Tibial nerve (tissue), 4 donors: Measurements from ENCODE around the gene BCAR1. TPM values are rescaled to one million over a fixed set of nuclear protein-coding genes. Genes with fewer than 3 reads are reported as not detected.

Experiments used
- DNase-seq, 2 donors: peaks; one replicate each; pipeline ENCODE4 v3.0.0-alpha.2; 2019; ENCODE audit warnings: low spot score in 2 of 2
- H3K27ac ChIP-seq, 4 donors: fragments of 200-600 bp; sonication (generic) in 3 of 4; one replicate each; pipeline ENCODE4 v1.5.1; 2017 to 2019; ENCODE audit warnings: mild to moderate bottlenecking in 1 of 4
- H3K27me3 ChIP-seq, 2 donors: fragments of 200-600 bp; sonication (generic) in 1 of 2; one replicate each; pipeline versions ENCODE4 v1.5.1 to v1.6.0; 2017 to 2019
- H3K36me3 ChIP-seq, 3 donors: fragments of 200-600 bp; sonication (generic); one replicate each; pipeline ENCODE4 v1.5.1; 2018 to 2019
- H3K4me1 ChIP-seq, 4 donors: fragments of 200-600 bp; sonication (generic) in 3 of 4; one replicate each; pipeline ENCODE4 v1.5.1; 2017 to 2019
- H3K4me3 ChIP-seq, 4 donors: fragments of 200-600 bp; sonication (generic) in 3 of 4; one replicate each; pipeline ENCODE4 v1.5.1; 2017 to 2019; ENCODE audit warnings: mild to moderate bottlenecking in 1 of 4, moderate library complexity in 1 of 4
- H3K9me3 ChIP-seq, 4 donors: fragments of 200-600 bp; sonication (generic) in 3 of 4; one replicate each; pipeline ENCODE4 v1.5.1; 2017 to 2019
- CTCF ChIP-seq, 5 experiments: fragments of 200-600 bp in 3 of 5; fragments of 450-650 bp in 2 of 5; sonication (generic) in 3 of 5; IDR thresholded peaks; one replicate each; pipeline ENCODE4 v1.5.1; 2016 to 2019; ENCODE audit warnings: antibody characterized with exemption in 5 of 5, mild to moderate bottlenecking in 3 of 5, moderate library complexity in 2 of 5
- EP300 ChIP-seq, 2 donors: sonication (generic); formaldehyde crosslinking; IDR thresholded peaks; one replicate each; pipeline ENCODE4 v1.6.1; 2017; ENCODE audit warnings: antibody characterized with exemption in 2 of 2, mild to moderate bottlenecking in 1 of 2
- POLR2A ChIP-seq, 2 donors: fragments of 450-650 bp; IDR thresholded peaks; one replicate each; pipeline ENCODE4 v1.6.1; 2017; ENCODE audit warnings: antibody characterized with exemption in 2 of 2, mild to moderate bottlenecking in 2 of 2, moderate library complexity in 2 of 2
- WGBS, 2 donors: methylation state at CpG; one replicate each; pipeline ENCODE4 v1.1.5; 2018; 5-methylcytosine and 5-hydroxymethylcytosine counted together
- total RNA-seq, 4 donors: library from RNA; depleted of rRNA; stranded (reverse); fragments of >200 nt; gene quantifications; one replicate each; pipeline ENCODE4 v1.1.0, GENCODE V29; 2016

Gene BCAR1
- total RNA-seq, 4 donors from 2014 or later, result 41.0 to 57.3 (median 42.9) TPM

- no peaks in the 10 kb centered on the region for H3K9me3 ChIP-seq
- TF ChIP-seq EP300 (IDR thresholded peaks at IDR 0.05) (no peak), CTCF (IDR thresholded peaks at IDR 0.05) (no peak), POLR2A (IDR thresholded peaks at IDR 0.05) (no peak)
- H3K27ac ChIP-seq, result peak overlapping the region; percentile 38 to 97 (median 71)
- H3K36me3 ChIP-seq, result no peaks in the 10 kb centered on the region
- no peak for DNase-seq
- no peaks in the 10 kb centered on the region for H3K27me3 ChIP-seq
- WGBS, 2 donors, result 20 to 29% methylated on average over 13 of the region's 14 CpGs
- H3K4me3 ChIP-seq, result no peak overlapping the region
- peaks cover 0 to 83% (median 58%) of the 10 kb centered on the region in 4 donors for H3K4me1 ChIP-seq
Observed at GRCh38 chr16:75256696-75257343, 5.4 kb upstream of the BCAR1 start.

GRCh38 chr16:75256059-75256571 lies 4.7 kb upstream of the BCAR1 start:
- no peaks in the 10 kb centered on the region for H3K9me3 ChIP-seq
- no peak for DNase-seq
- no peak for TF ChIP-seq POLR2A (IDR thresholded peaks at IDR 0.05)
- no peak for TF ChIP-seq EP300 (IDR thresholded peaks at IDR 0.05)
- no peak for TF ChIP-seq CTCF (IDR thresholded peaks at IDR 0.05)
- H3K36me3 ChIP-seq, result no peaks in the 10 kb centered on the region
- no peaks in the 10 kb centered on the region for H3K27me3 ChIP-seq
- H3K27ac ChIP-seq, result peak overlapping the region; percentile 38 to 97 (median 71)
- H3K4me3 ChIP-seq, result no peak overlapping the region
- H3K4me1 ChIP-seq, result peaks cover 0 to 81% (median 59%) of the 10 kb centered on the region in 4 donors
- WGBS, 2 donors, result 49 to 61% methylated on average over 11 to 12 of the region's 12 CpGs

- Histone ChIP-seq H3K27me3 (no peaks in the 10 kb centered on the region), H3K4me1 (peaks cover 0 to 96% (median 74%) of the 10 kb centered on the region in 4 donors), H3K4me3 (no peak overlapping the region), H3K9me3 (no peaks in the 10 kb centered on the region), H3K36me3 (no peaks in the 10 kb centered on the region), H3K27ac (peak overlapping the region in 3 of 4 donors; percentile 92 to 97 (median 93))
- 36 to 47% methylated on average over 5 of the region's 5 CpGs for WGBS, 2 donors
- DNase-seq, result no peak
- TF ChIP-seq EP300 (IDR thresholded peaks at IDR 0.05) (peak in 1 of 2 donors; percentile 23), CTCF (IDR thresholded peaks at IDR 0.05) (no peak), POLR2A (IDR thresholded peaks at IDR 0.05) (no peak)
Observed at GRCh38 chr16:75254359-75254837, 3.0 kb upstream of the BCAR1 start.

GRCh38 chr16:75252946-75253911 lies 1.8 kb upstream of the BCAR1 start:
- peak overlapping the region; percentile 50 to 97 (median 92) for H3K27ac ChIP-seq
- H3K4me1 ChIP-seq, result peaks cover 0 to 97% (median 85%) of the 10 kb centered on the region in 4 donors
- DNase-seq, result no peak
- WGBS, 2 donors, result 22 to 23% methylated on average over 13 to 15 of the region's 15 CpGs
- no peak overlapping the region for H3K4me3 ChIP-seq
- no peaks in the 10 kb centered on the region for H3K9me3 ChIP-seq
- H3K27me3 ChIP-seq, result no peaks in the 10 kb centered on the region
- no peak for TF ChIP-seq EP300 (IDR thresholded peaks at IDR 0.05)
- no peak for TF ChIP-seq CTCF (IDR thresholded peaks at IDR 0.05)
- no peaks in the 10 kb centered on the region for H3K36me3 ChIP-seq
